Epidermal melanocyte (primary cell): ENCODE results near the gene CENPO.

ENCODE experiments used
- DNase-seq: peaks from one replicate; pipeline ENCODE4 v3.0.0; 2011; ENCODE audit warnings: low spot score; ENCODE audit not compliant: insufficient read length

The CENPO gene, protein sequence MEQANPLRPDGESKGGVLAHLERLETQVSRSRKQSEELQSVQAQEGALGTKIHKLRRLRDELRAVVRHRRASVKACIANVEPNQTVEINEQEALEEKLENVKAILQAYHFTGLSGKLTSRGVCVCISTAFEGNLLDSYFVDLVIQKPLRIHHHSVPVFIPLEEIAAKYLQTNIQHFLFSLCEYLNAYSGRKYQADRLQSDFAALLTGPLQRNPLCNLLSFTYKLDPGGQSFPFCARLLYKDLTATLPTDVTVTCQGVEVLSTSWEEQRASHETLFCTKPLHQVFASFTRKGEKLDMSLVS

GRCh38 chr2:24792874-24793760, at the start of gene CENPO, which contains the start of gene PTRHD1:
Gene CENPO, plus strand, starts transcription at chr2:24793425. Its CDS starts 495 bp downstream, at chr2:24793920.
Gene PTRHD1, minus strand, starts transcription at chr2:24793391. Its CDS starts 14 bp downstream, at chr2:24793377.
- DNase-seq, result peak; percentile 93

DNA sequence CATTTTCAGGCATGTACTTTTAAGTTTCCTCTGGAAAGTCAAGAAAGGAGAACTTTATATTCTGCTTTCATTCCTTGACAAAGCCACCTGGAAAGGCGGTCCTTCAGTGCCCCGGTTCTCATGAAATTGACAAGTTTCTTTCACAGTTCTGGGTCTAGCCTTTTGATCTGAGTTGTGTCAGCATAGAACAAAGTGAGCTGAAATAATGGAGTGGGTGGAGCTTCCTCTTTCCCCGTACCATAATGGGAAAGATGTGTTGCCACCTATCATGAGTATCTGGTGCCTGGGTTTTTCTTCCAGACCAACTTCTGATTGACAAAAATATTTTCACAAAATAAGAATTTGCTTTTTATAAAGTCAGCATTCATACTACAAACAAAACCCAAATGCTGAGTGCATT, 49.3 kb upstream of the CENPO start:
- DNase-seq, result no peak

- DNase-seq, result no peak
Observed at GRCh38 chr2:24744356-24744755, 48.9 kb upstream of the CENPO start.

DNA sequence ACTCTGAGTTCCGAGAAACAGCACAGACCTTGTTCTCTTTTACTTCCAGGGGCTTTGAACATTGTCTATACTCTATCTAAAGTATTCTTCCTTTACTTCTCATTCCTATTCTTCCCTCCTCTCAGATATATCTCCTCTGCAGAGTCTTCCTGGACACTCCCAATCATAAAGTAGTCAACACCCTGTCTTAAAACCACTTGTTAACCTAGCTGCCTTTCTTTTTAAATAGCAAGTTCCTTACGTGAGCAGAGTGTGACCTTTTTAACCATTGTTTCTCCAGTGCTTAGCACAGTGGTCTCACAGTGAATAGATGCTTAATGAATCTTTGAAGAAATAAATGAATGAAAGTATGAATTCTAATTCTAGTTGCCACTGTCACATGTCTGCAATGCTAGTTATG, 47.4 kb upstream of the CENPO start:
- DNase-seq, result no peak

- DNase-seq, result no peak
Observed at GRCh38 chr2:24747299-24747698, 45.9 kb upstream of the CENPO start.

- DNase-seq, result no peak
Observed at GRCh38 chr2:24749069-24749691, 44.0 kb upstream of the CENPO start.

- DNase-seq, result no peak
Observed at GRCh38 chr2:24754985-24755705, 38.1 kb upstream of the CENPO start.

DNA sequence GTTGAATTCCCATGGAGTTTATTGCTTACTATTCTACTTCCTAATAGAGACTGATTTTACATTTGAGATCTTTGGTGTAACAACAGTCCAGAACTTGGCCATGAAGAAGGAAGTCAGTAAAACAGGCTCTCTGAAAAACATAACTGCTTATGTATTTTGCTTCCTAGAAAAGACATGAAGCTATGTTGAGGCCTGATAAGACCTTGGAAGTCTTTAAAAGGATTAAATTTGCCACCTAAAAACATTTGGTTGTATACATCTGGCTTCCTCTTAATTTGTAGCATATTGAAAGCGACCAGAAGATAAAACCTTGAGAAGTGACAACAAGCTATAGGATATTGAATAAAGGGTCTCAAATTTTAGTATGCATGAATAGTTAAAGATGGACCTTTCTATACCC, 36.4 kb upstream of the CENPO start:
- DNase-seq, result no peak

DNA sequence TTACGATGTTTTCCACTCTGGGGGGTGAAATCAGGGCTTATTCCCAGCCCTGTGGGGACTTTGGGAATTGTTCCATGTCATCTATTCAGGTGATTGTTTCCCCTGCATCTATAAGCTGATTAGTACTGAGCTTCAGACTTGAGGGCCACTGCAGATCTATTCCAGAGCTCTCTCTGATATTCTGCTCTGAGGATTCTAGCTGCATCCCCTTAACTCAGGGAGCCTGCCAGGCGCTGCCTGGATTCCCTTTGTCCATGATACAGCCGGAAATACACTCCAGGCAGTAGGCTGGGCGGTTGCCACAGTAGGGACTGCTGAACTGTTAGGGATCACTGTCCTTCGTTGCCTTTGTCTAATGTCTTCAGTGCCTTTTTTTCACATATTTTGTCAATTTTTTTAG, 31.4 kb upstream of the CENPO start:
- DNase-seq, result no peak

DNA sequence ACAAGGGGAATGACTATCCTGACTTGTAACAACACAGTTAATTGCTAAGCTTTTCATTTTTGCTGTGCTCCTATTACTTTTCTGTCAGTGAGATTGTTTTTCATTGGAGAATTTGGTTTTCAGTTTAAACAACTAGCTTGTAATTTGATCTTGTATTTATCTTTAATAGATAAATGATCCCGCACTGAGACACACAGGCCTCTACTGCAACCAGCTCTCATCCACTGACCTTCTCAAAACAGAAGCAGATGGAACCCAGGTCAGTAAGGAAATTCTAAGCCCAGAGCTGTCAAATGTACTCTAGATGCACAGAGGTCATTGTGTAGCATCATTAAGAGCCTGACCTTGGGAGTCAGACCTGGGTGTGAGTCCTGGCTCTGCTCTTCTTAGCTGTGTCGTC, 30.7 kb upstream of the CENPO start:
- no peak for DNase-seq

DNA sequence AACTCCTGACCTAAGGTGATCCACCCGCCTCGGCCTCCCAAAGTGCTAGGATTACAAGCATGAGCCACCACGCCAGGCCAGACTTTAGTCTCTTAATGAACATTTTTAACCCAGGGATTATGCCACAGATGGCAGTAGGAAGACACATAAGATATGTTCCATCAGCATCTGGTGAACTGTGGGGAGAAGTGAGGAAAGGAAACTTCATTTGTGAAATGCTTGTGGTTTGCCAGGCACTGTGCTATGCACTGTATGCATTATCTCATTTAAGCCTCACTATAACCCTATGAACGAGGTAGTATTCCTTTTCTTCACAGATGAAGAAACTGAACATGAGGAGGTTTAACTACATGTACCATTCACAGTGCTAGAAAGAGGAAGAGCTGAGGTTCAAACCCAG, 29.4 kb upstream of the CENPO start:
- DNase-seq, result no peak

DNA sequence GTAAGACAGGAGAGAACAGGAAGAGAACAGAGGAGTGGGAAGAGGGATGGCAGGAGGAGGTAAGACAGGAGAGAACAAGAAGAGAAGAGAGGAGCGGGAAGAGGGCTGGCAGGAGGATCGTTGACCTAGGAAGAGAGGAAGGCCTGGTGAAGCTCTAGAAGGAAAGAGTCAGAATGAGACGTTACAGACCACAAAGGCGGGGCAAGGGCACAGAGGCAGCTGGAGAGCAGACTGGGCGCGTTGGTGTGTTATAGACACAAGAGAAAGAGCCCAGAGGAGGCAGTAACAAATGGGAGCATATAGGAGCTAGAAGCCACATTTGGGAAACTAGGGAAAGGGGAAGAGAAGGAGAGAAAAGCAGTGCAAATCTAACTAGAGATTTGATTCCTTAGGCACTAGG, 26.6 kb upstream of the CENPO start:
- no peak for DNase-seq

GRCh38 chr2:24768013-24768412, 25.2 kb upstream of the CENPO start:
- DNase-seq, result no peak

DNA sequence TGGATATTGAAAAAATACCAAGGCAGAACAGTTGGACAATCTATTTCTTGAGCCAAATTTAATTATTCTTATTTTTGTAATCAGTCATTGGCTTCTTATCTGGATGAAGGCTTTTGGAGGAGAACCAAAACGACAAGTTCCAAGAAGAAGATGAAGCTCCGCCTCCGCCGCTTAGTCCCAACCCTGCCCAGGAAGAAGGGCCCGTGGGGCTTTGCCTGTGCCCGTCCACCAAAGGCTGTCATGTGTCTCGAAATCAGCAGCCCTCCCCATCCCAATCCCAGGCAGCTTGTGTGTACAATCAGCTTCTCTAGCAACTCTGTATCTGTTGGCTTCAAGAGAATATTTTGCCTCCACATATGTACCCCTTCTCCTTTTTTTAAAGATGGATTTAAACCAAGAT, 24.6 kb upstream of the CENPO start:
- DNase-seq, result no peak

DNA sequence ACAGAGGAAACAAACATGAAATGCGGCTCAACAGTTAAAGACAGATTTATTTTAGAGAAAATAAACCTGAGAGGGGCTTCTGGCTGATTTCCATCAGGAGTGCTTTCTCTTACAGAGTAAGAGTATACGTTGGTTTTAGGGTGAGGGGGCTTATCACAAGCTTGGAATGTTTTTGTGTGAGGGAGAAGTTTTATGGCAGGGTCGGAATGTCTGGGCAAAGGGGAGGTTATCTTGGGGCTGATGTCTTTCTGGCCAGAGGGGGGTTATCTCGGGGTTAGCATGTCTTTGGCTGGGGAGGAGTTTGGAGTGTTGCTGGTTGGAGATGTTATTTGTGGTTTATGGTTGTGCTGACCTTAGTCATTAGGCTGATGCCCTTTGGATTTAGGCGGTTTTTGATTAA, 22.2 kb upstream of the CENPO start:
- no peak for DNase-seq

GRCh38 chr2:24771764-24772586, 21.2 kb upstream of the CENPO start:
- DNase-seq, result no peak

GRCh38 chr2:24774373-24774772, 18.9 kb upstream of the CENPO start:
- no peak for DNase-seq

GRCh38 chr2:24779116-24779515, 14.1 kb upstream of the CENPO start:
- DNase-seq, result no peak

GRCh38 chr2:24783641-24784040, 9.6 kb upstream of the CENPO start:
- DNase-seq, result no peak

DNA sequence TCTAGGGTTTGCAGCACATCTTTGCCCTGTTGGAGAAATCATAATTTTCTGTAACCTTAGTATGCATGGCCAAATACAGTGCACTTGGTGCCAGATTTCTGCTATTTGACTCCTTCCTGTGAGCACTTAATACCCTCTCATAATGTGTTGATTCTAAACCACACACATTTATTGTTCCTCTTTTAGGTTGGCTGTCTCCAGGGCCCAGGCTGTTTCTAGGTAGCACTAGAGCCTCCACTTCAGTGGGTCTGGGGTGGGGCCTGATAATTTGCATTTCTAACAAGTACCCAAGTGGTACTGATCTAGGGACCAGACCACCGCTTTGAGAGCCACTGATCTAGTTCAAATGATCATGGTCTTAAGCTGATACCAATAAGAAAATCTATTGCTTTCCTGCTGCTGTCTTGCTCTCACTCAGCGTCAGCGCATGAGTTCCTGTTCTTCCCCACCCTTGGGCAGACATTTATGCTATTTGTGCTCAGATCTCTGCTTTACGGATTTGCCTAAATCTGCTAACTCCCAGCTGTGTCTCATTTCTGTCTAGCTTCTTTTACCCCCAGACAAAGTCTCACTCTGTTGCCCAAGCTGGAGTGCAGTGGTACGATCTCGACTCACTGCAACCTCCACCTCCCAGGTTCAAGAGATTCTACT, 7.4 kb upstream of the CENPO start:
- DNase-seq, result no peak
